ENCODE data around the gene SMPD1. TPM values are rescaled to one million over a fixed set of nuclear protein-coding genes. Genes with fewer than 3 reads are reported as not detected.

SMPD1 gene
- total and polyA plus RNA-seq, 9 of the 15 experiments (the other 6 are each of a cell fraction or from before 2014, with no cell fraction given), result 0.90 to 9.9 (median 5.2) TPM

DNA sequence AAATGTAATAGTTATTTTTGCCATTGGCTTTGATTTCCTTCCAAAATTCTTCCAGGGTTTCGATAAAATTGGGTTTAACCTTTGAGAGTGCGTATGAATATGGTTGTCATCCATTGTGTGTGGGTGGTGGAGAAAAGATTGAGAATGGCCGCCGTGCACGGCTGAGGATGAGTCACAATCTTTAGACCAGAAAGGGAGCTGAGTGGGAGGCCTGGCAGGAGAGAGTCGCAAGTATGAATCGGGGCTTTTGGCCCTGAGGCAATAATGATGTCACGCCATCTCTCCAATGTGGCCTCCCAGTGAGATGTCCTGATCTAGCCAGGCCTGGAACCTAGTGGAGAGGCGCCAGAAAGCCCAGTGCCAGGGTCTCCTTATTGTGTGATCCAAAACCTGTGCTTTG is 33.1 kb upstream of the SMPD1 start (continued):
- TF ChIP-seq ZNF707 (CRISPR knock-in tag; conservative IDR thresholded peaks at IDR 0.05), result no peak
- TF ChIP-seq, protein P1, sequence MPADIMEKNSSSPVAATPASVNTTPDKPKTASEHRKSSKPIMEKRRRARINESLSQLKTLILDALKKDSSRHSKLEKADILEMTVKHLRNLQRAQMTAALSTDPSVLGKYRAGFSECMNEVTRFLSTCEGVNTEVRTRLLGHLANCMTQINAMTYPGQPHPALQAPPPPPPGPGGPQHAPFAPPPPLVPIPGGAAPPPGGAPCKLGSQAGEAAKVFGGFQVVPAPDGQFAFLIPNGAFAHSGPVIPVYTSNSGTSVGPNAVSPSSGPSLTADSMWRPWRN (IDR thresholded peaks at IDR 0.05; ENCODE audit: low read depth), result no peak
- TF ChIP-seq SMARCA4 (IDR thresholded peaks at IDR 0.05), result peak; percentile 63
- TF ChIP-seq, protein P2, sequence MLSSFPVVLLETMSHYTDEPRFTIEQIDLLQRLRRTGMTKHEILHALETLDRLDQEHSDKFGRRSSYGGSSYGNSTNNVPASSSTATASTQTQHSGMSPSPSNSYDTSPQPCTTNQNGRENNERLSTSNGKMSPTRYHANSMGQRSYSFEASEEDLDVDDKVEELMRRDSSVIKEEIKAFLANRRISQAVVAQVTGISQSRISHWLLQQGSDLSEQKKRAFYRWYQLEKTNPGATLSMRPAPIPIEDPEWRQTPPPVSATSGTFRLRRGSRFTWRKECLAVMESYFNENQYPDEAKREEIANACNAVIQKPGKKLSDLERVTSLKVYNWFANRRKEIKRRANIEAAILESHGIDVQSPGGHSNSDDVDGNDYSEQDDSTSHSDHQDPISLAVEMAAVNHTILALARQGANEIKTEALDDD (IDR thresholded peaks at IDR 0.05), result no peak
- peak; percentile 93 for TF ChIP-seq EGR1 (conservative IDR thresholded peaks at IDR 0.05)
- no peak for TF ChIP-seq HDAC8 (tag; IDR thresholded peaks at IDR 0.05)
- TF ChIP-seq, protein P3, sequence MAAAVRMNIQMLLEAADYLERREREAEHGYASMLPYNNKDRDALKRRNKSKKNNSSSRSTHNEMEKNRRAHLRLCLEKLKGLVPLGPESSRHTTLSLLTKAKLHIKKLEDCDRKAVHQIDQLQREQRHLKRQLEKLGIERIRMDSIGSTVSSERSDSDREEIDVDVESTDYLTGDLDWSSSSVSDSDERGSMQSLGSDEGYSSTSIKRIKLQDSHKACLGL (CRISPR knock-in tag; IDR thresholded peaks at IDR 0.05; ENCODE audit: borderline replicate concordance, poor library complexity, severe bottlenecking), result no peak
- no peak for TF ChIP-seq MECOM (CRISPR knock-in tag; IDR thresholded peaks at IDR 0.05)
- TF ChIP-seq, protein P4, sequence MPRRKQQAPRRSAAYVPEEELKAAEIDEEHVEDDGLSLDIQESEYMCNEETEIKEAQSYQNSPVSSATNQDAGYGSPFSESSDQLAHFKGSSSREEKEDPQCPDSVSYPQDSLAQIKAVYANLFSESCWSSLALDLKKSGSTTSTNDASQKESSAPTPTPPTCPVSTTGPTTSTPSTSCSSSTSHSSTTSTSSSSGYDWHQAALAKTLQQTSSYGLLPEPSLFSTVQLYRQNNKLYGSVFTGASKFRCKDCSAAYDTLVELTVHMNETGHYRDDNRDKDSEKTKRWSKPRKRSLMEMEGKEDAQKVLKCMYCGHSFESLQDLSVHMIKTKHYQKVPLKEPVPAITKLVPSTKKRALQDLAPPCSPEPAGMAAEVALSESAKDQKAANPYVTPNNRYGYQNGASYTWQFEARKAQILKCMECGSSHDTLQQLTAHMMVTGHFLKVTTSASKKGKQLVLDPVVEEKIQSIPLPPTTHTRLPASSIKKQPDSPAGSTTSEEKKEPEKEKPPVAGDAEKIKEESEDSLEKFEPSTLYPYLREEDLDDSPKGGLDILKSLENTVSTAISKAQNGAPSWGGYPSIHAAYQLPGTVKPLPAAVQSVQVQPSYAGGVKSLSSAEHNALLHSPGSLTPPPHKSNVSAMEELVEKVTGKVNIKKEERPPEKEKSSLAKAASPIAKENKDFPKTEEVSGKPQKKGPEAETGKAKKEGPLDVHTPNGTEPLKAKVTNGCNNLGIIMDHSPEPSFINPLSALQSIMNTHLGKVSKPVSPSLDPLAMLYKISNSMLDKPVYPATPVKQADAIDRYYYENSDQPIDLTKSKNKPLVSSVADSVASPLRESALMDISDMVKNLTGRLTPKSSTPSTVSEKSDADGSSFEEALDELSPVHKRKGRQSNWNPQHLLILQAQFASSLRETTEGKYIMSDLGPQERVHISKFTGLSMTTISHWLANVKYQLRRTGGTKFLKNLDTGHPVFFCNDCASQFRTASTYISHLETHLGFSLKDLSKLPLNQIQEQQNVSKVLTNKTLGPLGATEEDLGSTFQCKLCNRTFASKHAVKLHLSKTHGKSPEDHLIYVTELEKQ (CRISPR knock-in tag; IDR thresholded peaks at IDR 0.05), result no peak
- peak; percentile 84 for TF ChIP-seq JUN (IDR thresholded peaks at IDR 0.05; ENCODE audit: borderline replicate concordance, low read depth, low read length)
- TF ChIP-seq JUN (CRISPR knock-in tag; IDR thresholded peaks at IDR 0.05; ENCODE audit: borderline replicate concordance), result no peak
- peak; percentile 92 for TF ChIP-seq PHF21A (IDR thresholded peaks at IDR 0.05; ENCODE audit: borderline replicate concordance, low read depth)
- no peak for TF ChIP-seq ZNF184 (CRISPR knock-in tag; IDR thresholded peaks at IDR 0.05)
- TF ChIP-seq ARID1B (IDR thresholded peaks at IDR 0.05), result peak; percentile 49
- no peak for TF ChIP-seq MED1 (CRISPR knock-in tag; IDR thresholded peaks at IDR 0.05; ENCODE audit: borderline replicate concordance)

Data from K562 (cell line).